GM12892 (cell line): ENCODE results near the gene GIGYF2.

Source experiments
- POLR2A ChIP-seq: IDR thresholded peaks from 2 replicates; pipeline ENCODE4 v1.6.1; 2011; ENCODE audit warnings: low read depth, low read length, control low read depth
- POLR2AphosphoS5 ChIP-seq: IDR thresholded peaks from 2 replicates; pipeline ENCODE4 v1.6.1; 2011; ENCODE audit warnings: low read depth, low read length, control low read depth

DNA sequence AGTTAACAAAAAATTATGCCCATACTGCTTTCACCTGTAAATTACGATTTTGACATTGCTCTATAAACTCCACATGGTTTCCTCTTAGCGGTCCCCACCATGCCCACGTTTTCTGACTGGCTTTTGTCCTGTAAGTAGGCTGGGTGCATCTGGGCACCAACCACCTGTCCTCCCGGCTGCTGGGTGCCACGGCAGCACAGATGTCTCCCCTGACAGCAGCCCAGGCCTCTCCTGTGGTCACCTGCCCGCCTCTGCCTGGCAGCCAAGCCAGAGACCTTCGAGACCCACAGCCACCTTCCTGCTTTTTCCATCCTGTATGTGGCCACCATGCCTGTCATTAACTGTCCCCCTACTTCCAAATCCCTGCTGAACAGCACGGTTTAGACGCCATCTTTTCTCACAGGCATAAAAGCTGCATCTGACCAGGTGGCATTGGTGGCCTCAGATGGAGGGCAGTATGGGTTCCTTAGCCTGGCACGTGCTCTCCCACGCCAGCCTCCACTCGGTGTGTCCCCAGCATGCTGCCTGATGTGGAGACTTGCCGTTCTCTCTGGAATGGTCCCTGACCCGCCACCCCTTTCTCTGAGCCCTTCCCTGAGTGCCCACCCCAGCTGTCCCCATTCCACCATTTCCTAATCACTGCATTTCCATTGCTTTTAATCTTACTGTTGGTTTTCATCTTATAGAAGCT, 191.9 kb downstream of the GIGYF2 start:
- no peak for TF ChIP-seq POLR2AphosphoS5
- no peak for TF ChIP-seq POLR2A
